ENCODE results near the gene BRPF1. TPM values are rescaled to one million over a fixed set of nuclear protein-coding genes. Genes with fewer than 3 reads are reported as not detected.

Gene BRPF1
- 10 to 100 TPM; 56.9 to 59.9 (median 59.8) TPM for total RNA-seq

- peaks cover 14% of the 10 kb centered on the region for H3K36me3 Mint-ChIP-seq (ENCODE audit: insufficient read depth)
- peak within 1 kb of the TSS; percentile 97 for H3K4me3 Mint-ChIP-seq
- no peaks in the 10 kb centered on the region for H3K27me3 Mint-ChIP-seq (ENCODE audit: low read depth)
- peaks cover 61% of the 10 kb centered on the region for H3K4me1 Mint-ChIP-seq (ENCODE audit: low read depth)
- DNase-seq (peak; percentile 99), ATAC-seq (peak; percentile 94 to 95)
- no peaks in the 10 kb centered on the region for H3K9me3 Mint-ChIP-seq
Observed at GRCh38 chr3:9731206-9732079, at the start of gene BRPF1. Gene BRPF1 (plus strand): TSS chr3:9731735. CDS start chr3:9734141, 2,406 bp downstream.

- no peaks in the 10 kb centered on the region for H3K4me1 Mint-ChIP-seq (ENCODE audit: low read depth)
- H3K27me3 Mint-ChIP-seq (ENCODE audit: low read depth): no peaks in the 10 kb centered on the region
- peaks cover 78% of the 10 kb centered on the region for H3K36me3 Mint-ChIP-seq (ENCODE audit: insufficient read depth)
- ATAC-seq (no peak), DNase-seq (no peak)
- no peaks in the 10 kb centered on the region for H3K9me3 Mint-ChIP-seq
- no peak overlapping the region for H3K4me3 Mint-ChIP-seq
Observed at GRCh38 chr3:9682096-9682495, 49.4 kb upstream of the BRPF1 start.

- ATAC-seq (no peak), DNase-seq (no peak)
- Mint-ChIP-seq H3K36me3 (ENCODE audit: insufficient read depth) (peaks cover 78% of the 10 kb centered on the region), H3K27me3 (ENCODE audit: low read depth) (no peaks in the 10 kb centered on the region), H3K4me3 (no peak overlapping the region), H3K4me1 (ENCODE audit: low read depth) (no peaks in the 10 kb centered on the region), H3K9me3 (no peaks in the 10 kb centered on the region)
Observed at GRCh38 chr3:9683426-9683825, 48.1 kb upstream of the BRPF1 start.

- Mint-ChIP-seq H3K27me3 (ENCODE audit: low read depth) (no peaks in the 10 kb centered on the region), H3K9me3 (no peaks in the 10 kb centered on the region), H3K36me3 (ENCODE audit: insufficient read depth) (peaks cover 77% of the 10 kb centered on the region), H3K4me1 (ENCODE audit: low read depth) (no peaks in the 10 kb centered on the region), H3K4me3 (no peak overlapping the region)
- DNase-seq (no peak), ATAC-seq (no peak)
Observed at GRCh38 chr3:9685216-9686049, 46.1 kb upstream of the BRPF1 start.

GRCh38 chr3:9686050-9686550 lies 45.4 kb upstream of the BRPF1 start:
- H3K4me3 Mint-ChIP-seq: no peak overlapping the region
- peaks cover 71% of the 10 kb centered on the region for H3K36me3 Mint-ChIP-seq (ENCODE audit: insufficient read depth)
- DNase-seq (no peak), ATAC-seq (no peak)
- H3K27me3 Mint-ChIP-seq (ENCODE audit: low read depth): no peaks in the 10 kb centered on the region
- no peaks in the 10 kb centered on the region for H3K4me1 Mint-ChIP-seq (ENCODE audit: low read depth)
- no peaks in the 10 kb centered on the region for H3K9me3 Mint-ChIP-seq

- H3K9me3 Mint-ChIP-seq: no peaks in the 10 kb centered on the region
- no peaks in the 10 kb centered on the region for H3K4me1 Mint-ChIP-seq (ENCODE audit: low read depth)
- no peak overlapping the region for H3K4me3 Mint-ChIP-seq
- H3K27me3 Mint-ChIP-seq (ENCODE audit: low read depth): no peaks in the 10 kb centered on the region
- ATAC-seq (no peak), DNase-seq (no peak)
- peaks cover 72% of the 10 kb centered on the region for H3K36me3 Mint-ChIP-seq (ENCODE audit: insufficient read depth)
Observed at GRCh38 chr3:9686703-9687102, 44.8 kb upstream of the BRPF1 start.

- no peak for ATAC-seq
Observed at GRCh38 chr3:9687514-9687913, 44.0 kb upstream of the BRPF1 start.

GRCh38 chr3:9688961-9689360 lies 42.6 kb upstream of the BRPF1 start:
- DNase-seq: no peak
- H3K27me3 Mint-ChIP-seq (ENCODE audit: low read depth): no peaks in the 10 kb centered on the region
- ATAC-seq: no peak
- H3K4me1 Mint-ChIP-seq (ENCODE audit: low read depth): no peaks in the 10 kb centered on the region
- H3K4me3 Mint-ChIP-seq: no peak overlapping the region
- H3K9me3 Mint-ChIP-seq: no peaks in the 10 kb centered on the region
- H3K36me3 Mint-ChIP-seq (ENCODE audit: insufficient read depth): peaks cover 77% of the 10 kb centered on the region

More at GRCh38 chr3:9687514-9687913, 44.0 kb upstream of the BRPF1 start:
- Mint-ChIP-seq H3K36me3 (ENCODE audit: insufficient read depth) (peaks cover 71% of the 10 kb centered on the region), H3K9me3 (no peaks in the 10 kb centered on the region), H3K27me3 (ENCODE audit: low read depth) (no peaks in the 10 kb centered on the region), H3K4me3 (no peak overlapping the region), H3K4me1 (ENCODE audit: low read depth) (no peaks in the 10 kb centered on the region)
- no peak for DNase-seq

GRCh38 chr3:9689757-9690156 lies 41.8 kb upstream of the BRPF1 start:
- DNase-seq: no peak
- no peak for ATAC-seq
- no peak overlapping the region for H3K4me3 Mint-ChIP-seq
- peaks cover 77% of the 10 kb centered on the region for H3K36me3 Mint-ChIP-seq (ENCODE audit: insufficient read depth)
- H3K4me1 Mint-ChIP-seq (ENCODE audit: low read depth): no peaks in the 10 kb centered on the region
- no peaks in the 10 kb centered on the region for H3K9me3 Mint-ChIP-seq
- no peaks in the 10 kb centered on the region for H3K27me3 Mint-ChIP-seq (ENCODE audit: low read depth)

- Mint-ChIP-seq H3K4me3 (no peak overlapping the region), H3K27me3 (ENCODE audit: low read depth) (no peaks in the 10 kb centered on the region), H3K4me1 (ENCODE audit: low read depth) (no peaks in the 10 kb centered on the region), H3K36me3 (ENCODE audit: insufficient read depth) (peaks cover 74% of the 10 kb centered on the region), H3K9me3 (no peaks in the 10 kb centered on the region)
- DNase-seq (no peak), ATAC-seq (no peak)
Observed at GRCh38 chr3:9690451-9691450, 40.8 kb upstream of the BRPF1 start.

- H3K27me3 Mint-ChIP-seq (ENCODE audit: low read depth): no peaks in the 10 kb centered on the region
- no peak overlapping the region for H3K4me3 Mint-ChIP-seq
Observed at GRCh38 chr3:9691636-9692035, 39.9 kb upstream of the BRPF1 start.

GRCh38 chr3:9692416-9692815 lies 39.1 kb upstream of the BRPF1 start:
- Mint-ChIP-seq H3K4me3 (no peak overlapping the region), H3K9me3 (no peaks in the 10 kb centered on the region), H3K36me3 (ENCODE audit: insufficient read depth) (peaks cover 64% of the 10 kb centered on the region), H3K27me3 (ENCODE audit: low read depth) (no peaks in the 10 kb centered on the region), H3K4me1 (ENCODE audit: low read depth) (no peaks in the 10 kb centered on the region)
- DNase-seq (no peak), ATAC-seq (no peak)

More at GRCh38 chr3:9691636-9692035, 39.9 kb upstream of the BRPF1 start:
- ATAC-seq: no peak
- Mint-ChIP-seq H3K9me3 (no peaks in the 10 kb centered on the region), H3K4me1 (ENCODE audit: low read depth) (no peaks in the 10 kb centered on the region), H3K36me3 (ENCODE audit: insufficient read depth) (peaks cover 66% of the 10 kb centered on the region)
- DNase-seq: no peak

GRCh38 chr3:9695345-9695744 lies 36.2 kb upstream of the BRPF1 start:
- ATAC-seq: no peak
- no peaks in the 10 kb centered on the region for H3K9me3 Mint-ChIP-seq
- H3K4me1 Mint-ChIP-seq (ENCODE audit: low read depth): no peaks in the 10 kb centered on the region
- no peaks in the 10 kb centered on the region for H3K27me3 Mint-ChIP-seq (ENCODE audit: low read depth)
- peaks cover 51% of the 10 kb centered on the region for H3K36me3 Mint-ChIP-seq (ENCODE audit: insufficient read depth)
- DNase-seq: no peak
- no peak overlapping the region for H3K4me3 Mint-ChIP-seq
